PC-9 (cell line): ENCODE data around the gene HAX1.

Source experiments
- CTCF ChIP-seq: fragments of 200-600 bp; sonication (generic); conservative IDR thresholded peaks from 2 replicates; pipeline ENCODE4 v1.6.1; 2017; ENCODE audit warnings: mixed run types, antibody characterized with exemption, mild to moderate bottlenecking, moderate library complexity
- EZH2 ChIP-seq: fragments of 200-600 bp; sonication (generic); IDR thresholded peaks from 2 replicates; pipeline ENCODE4 v1.8.0; 2017; ENCODE audit warnings: antibody characterized with exemption, low read depth

- TF ChIP-seq CTCF (no peak), EZH2 (no peak)
These were observed 35.6 kb upstream of the HAX1 start for GRCh38 chr1:154236855-154237254.
